HG03469 (cell line): ENCODE measurements around the gene VGLL1.
A peak's percentile ranks its signal among the peaks of the same experiment; 100 is the strongest.

Source experiments
- ATAC-seq: cut with Tn5 transposase; IDR thresholded peaks from one replicate; pipeline ENCODE4 v1.9.1; 2021; ENCODE audit warnings: mild to moderate bottlenecking, moderate library complexity, moderate number of reproducible peaks; ENCODE audit not compliant: unreplicated experiment

VGLL1 gene

GRCh38 chrX:136551410-136551809 lies 19.4 kb downstream of the VGLL1 start:
- no peak for ATAC-seq

- no peak for ATAC-seq
These were observed 23.7 kb downstream of the VGLL1 start for GRCh38 chrX:136555694-136556093.

GRCh38 chrX:136572030-136572429 lies 40.0 kb downstream of the VGLL1 start:
- no peak for ATAC-seq

- no peak for ATAC-seq
These were observed 42.5 kb downstream of the VGLL1 start for GRCh38 chrX:136574548-136574947.

- ATAC-seq, result peak; percentile 91
These were observed 45.5 kb downstream of the VGLL1 start for GRCh38 chrX:136577552-136577951.

GRCh38 chrX:136580316-136580715 lies 48.3 kb downstream of the VGLL1 start:
- ATAC-seq, result no peak

- ATAC-seq, result no peak
These were observed 50.6 kb downstream of the VGLL1 start for GRCh38 chrX:136582624-136583023.

GRCh38 chrX:136584545-136584944 lies 52.5 kb downstream of the VGLL1 start:
- ATAC-seq, result no peak

GRCh38 chrX:136585262-136585661 lies 53.2 kb downstream of the VGLL1 start:
- no peak for ATAC-seq

- ATAC-seq, result no peak
These were observed 53.9 kb downstream of the VGLL1 start for GRCh38 chrX:136585960-136586359.

GRCh38 chrX:136586386-136586785 lies 54.4 kb downstream of the VGLL1 start:
- ATAC-seq, result no peak

- no peak for ATAC-seq
These were observed 55.5 kb downstream of the VGLL1 start for GRCh38 chrX:136587532-136587931.

GRCh38 chrX:136588036-136588435 lies 56.0 kb downstream of the VGLL1 start:
- no peak for ATAC-seq

- no peak for ATAC-seq
These were observed 58.0 kb downstream of the VGLL1 start for GRCh38 chrX:136589966-136590365.

- no peak for ATAC-seq
These were observed 65.3 kb downstream of the VGLL1 start for GRCh38 chrX:136597356-136597755.

GRCh38 chrX:136597954-136598353 lies 65.9 kb downstream of the VGLL1 start:
- no peak for ATAC-seq

GRCh38 chrX:136598631-136599030 lies 66.6 kb downstream of the VGLL1 start:
- ATAC-seq, result no peak

- no peak for ATAC-seq
These were observed 68.0 kb downstream of the VGLL1 start for GRCh38 chrX:136600059-136600458.
